C4-2B (cell line): ENCODE measurements around the gene CDT1.

Source experiments
- CTCF ChIP-seq: fragments of 450-650 bp; conservative IDR thresholded peaks from 2 replicates; pipeline ENCODE4 v1.5.1; 2017; ENCODE audit warnings: mild to moderate bottlenecking
- ZFX ChIP-seq: fragments of 450-650 bp; IDR thresholded peaks from 2 replicates; pipeline ENCODE4 v1.6.1; 2017

- TF ChIP-seq CTCF (no peak), ZFX (no peak)
These were observed 25.0 kb upstream of the CDT1 start for GRCh38 chr16:88778541-88779065.
